Right kidney (tissue), 1 donor: Measurements from ENCODE around the gene PDE1C.

ENCODE experiments used
- DNase-seq: peaks from one replicate; pipeline ENCODE4 v3.0.0-alpha.2; 2016

Gene PDE1C

DNA sequence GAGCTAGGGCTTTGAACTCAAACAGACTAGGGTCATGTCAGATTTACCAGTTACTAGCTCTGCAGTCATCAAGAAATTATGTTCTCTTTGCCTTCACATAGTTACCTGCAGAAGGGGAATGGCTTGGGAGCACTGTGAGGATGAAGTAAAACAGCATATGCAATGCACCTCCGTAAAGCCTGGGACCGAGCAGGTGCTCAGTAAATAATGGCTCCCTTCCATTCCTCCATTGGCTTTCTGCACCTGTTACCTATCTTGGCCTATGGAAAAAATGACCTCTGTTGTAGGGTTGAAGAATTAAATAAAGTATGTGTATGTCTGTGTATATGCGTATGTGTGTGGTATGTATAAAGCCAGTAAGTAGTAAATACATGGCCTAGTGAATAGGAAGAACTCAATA lies 78.8 kb downstream of the PDE1C start:
- no peak for DNase-seq

DNA sequence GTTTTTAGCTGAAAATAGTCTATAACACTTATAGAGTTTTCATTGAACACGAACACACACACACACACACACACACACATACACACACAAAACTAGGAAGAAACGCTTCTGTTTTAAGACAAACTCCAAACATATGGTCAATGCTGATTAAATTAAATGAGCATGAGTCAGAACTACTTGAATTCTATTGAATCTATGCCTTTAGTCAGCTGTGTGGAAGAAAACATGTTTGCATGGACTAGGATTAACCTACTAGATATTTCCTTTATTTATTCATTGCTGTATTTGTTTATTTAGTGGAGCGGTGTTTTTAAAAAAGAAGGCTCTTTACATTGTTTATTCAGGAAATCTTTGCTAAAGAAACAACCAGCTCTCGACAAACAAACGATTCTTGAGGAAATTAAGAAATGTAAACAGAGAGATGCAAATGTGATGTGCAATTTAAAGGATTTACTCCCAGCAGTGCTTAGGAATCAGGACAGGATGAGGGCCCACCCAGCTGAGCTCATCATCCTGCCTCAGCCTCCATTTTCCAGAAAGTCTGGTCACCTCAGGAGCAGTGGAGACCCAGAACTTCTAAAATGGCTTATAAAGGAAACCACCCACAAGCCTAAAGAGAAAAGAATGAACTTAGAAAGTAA lies 83.2 kb downstream of the PDE1C start:
- no peak for DNase-seq

DNA sequence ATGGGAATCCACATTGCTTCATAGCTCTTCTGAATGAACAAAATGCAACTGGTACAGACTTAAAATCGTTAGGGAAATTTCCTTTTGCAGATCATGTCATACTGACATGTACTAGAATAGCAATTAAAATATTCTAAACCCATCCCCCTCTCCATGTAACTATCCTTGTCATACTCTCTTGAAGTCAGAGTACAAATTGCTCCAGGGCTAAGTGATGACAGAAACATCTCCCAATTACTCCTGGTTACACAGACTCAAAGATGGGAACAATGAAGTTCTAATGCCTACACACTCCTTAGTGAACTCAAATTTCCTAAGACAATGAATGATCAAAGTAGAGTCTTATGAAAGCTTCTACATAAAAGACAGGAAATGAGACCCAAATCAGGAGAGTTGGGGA lies 87.2 kb downstream of the PDE1C start:
- DNase-seq: no peak

DNA sequence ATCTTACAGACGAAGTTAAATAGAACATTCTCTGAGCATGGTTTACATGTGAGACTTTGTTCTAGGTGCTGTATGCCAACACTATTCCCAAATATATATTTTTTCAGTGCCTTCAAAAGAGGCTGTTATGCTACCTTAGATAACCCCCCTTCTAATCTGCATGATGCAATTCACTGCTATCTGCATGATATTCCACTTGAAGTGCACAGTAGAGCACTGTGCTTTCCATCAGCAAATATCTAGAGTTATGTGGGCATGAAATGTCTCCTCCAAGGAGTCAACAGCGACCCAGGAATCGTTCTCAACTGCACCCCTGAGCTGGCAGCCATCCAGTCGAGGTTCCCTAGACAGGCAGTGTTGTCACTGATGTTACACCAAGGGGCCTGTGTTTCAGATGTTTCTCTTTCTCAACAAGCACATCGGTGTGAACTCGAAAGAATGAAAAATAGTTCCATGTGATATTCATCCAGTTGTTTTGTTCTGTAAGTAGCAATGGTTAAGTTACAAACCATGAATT lies 88.3 kb downstream of the PDE1C start:
- DNase-seq: no peak

DNA sequence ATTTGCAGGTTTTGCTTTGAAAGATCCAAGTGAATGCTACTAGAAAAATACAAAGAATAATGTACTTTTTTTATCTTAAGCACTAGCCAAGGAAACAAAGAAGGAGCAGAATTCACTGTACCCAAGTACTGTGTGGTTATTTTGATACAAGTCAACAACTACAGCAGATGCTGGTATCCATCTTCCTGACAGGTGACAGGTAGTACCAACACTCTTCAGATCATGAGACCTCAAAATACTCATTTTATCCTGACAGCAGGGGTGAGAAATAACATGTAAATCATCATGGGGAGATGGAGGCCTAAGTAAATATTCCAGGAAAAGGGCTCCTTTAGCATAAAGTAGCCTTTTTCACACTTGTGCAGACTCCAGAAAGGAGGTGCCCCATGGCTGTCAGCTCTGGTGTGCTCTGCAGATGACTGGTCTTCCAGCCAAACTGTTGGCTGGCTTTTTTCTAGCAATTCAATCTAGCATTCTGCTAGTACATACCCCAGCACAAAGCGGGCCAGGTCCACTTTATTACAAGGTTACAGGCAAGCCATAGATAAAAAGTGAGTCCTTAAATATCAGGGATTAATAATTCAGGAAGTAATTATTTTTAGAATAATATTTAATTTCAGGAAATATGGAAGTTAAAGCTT lies 90.4 kb downstream of the PDE1C start:
- no peak for DNase-seq

DNA sequence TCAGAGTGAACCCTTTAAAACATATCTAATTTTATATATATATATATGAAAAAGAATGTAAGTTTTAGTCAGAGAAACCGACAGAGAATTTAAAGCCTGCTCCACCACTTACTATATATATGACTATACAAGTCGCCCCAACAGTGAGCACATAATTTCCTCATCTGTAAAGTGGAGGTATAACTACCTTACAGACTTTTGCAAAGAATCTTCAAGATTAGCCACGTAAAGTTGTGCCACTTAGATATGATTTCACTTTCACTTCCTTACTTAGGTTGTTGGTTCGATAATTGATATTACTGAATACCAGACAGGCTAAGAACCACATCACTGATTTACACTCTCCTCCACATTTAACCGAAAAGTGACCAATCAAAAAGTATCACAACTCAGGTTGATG lies 94.7 kb downstream of the PDE1C start:
- no peak for DNase-seq

DNA sequence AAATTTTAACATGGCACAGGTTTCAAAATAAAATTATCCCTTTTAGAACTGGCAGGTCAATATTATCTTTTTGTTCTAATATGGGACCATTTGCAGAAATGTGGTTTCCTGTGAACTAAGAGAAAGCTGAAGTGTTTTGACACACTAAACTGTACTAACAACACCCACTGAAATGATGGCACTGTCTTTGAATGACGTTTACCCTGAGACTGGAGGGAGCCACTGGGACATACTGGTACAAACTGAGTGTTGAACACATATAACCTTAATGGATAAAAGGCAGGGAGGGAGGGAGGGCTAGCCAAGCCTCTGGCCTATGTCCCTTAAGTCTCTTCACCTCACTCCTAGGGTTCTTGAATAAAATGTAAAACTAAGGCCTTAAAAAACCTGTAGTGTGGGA lies 95.9 kb downstream of the PDE1C start:
- no peak for DNase-seq

DNA sequence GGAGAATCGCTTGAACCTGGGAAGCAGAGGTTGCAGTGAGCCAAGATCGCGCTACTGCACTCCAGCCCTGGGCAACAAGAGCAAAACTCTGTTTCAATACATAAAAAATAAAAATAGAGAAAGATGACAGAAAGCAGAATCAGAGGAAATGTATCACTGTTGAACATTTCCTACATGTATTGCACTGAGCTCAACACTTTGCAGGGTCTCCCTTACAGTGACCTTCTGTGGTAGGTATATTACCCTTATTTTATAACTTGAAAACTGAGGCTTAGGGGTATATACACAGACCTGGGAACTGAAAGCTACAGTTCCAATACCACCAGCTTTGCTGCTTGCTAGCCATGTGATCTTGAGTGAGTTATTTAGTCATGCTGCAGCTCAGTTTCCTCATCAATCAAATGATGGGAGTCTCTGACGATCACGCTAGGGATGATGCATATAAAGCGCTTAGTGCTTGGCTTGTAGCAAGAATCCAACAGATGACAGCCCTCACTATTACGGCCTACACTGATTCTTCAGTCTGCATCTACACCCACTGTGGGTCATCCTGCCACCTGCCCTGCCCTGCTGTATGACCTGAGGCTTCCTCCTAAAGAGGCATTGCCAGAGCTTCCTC lies 99.0 kb downstream of the PDE1C start:
- DNase-seq: no peak

DNA sequence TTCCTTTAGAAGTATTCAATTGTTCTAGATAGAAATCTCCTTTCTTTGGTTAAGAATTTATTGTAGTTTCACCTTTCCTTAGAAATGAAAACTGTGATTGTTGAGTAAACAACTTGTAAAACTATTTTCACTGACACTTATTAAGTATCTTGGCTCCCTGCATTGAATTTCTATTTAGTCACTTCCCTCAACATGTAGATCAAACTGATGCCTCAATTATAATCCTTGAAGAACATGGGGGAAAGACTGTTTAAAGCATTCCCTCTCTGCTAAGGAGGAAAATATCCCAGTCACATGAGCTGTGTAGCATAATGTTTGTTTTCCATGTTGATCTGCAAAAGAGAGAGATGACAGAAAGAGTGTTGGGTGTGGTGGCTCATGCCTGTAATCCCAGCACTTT lies 99.7 kb downstream of the PDE1C start:
- DNase-seq: no peak

DNA sequence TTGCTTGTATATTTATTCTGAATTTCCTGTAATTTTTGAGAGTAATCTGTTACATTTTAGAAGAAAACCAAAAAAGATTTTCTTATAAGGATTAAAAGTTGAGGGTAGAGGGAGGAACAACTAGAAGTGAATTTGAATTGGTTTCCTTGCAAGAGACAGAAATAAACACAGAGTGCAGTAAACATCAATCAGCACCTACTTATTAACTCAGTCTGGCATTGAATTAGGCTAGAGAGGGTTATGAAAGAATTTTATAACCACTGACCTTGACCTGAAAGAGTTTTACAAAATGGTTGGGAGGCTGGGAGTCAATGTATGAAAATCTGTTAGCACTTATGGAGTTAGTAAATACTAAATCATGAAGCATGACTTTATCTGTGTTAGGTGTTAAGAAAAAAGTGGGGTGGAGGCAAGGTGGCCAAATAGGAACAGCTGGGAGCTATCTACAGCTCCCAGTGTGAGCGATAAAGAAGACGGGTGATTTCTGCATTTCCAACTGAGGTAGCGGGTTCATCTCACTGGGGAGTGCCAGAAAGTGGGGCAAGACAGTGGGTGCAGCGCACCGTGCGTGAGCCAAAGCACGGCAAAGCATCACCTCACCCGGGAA lies 106.5 kb downstream of the PDE1C start:
- no peak for DNase-seq

DNA sequence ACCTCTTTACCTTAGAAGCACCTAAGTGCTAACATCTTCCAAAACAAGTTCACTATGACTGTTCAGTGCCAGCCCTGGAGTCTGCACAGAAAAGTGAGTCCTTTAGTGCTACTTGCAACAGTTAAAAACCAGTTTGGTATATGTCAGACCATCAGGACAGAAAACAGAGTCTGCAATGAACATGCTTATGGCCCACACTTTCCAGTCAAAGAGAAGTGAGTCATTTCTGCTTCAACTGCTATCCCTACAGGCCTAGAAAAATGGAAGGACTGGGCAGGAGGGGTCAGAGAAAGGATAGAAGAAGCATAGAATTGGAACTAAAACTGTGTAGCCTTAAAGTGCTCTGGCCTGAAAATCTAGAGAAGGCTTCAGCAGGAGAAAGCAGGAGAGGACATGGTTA lies 108.0 kb downstream of the PDE1C start:
- no peak for DNase-seq

DNA sequence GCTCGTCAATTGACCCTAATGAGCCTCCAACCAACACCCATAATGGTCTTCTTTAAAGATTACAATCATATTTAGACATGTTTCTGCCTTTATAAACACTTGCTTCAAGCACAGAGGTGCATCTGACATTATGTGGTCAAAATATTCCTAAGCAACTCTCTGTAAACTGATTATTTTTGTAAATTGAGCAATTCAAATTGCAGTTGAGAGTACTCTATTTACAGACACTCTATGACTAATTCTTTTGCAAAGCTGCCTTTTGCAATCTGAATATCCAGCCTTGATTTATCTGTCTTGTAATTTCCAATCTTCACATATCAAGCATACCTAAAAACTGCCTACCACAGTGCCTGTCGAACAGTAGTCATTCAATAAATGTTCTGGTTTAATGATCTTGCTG lies 112.0 kb downstream of the PDE1C start:
- no peak for DNase-seq

DNA sequence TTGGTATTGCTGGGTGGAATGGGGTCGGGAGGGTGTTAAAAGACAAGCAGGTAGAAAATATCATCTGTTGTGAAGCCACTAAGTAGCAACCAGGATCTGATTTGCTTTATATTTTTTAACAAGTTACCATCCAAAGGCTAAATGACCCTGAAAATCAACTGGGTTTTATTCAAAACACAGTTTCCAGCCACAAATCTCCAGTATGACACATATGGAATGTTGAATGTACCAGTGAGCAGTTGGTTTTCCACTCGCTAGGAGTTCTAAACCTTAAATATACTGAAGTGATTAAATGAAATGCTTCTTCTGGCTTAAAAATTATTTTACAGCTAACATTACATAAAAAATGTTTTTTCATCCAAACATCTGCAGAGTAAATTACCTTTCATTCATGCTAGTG lies 112.5 kb downstream of the PDE1C start:
- DNase-seq: no peak

DNA sequence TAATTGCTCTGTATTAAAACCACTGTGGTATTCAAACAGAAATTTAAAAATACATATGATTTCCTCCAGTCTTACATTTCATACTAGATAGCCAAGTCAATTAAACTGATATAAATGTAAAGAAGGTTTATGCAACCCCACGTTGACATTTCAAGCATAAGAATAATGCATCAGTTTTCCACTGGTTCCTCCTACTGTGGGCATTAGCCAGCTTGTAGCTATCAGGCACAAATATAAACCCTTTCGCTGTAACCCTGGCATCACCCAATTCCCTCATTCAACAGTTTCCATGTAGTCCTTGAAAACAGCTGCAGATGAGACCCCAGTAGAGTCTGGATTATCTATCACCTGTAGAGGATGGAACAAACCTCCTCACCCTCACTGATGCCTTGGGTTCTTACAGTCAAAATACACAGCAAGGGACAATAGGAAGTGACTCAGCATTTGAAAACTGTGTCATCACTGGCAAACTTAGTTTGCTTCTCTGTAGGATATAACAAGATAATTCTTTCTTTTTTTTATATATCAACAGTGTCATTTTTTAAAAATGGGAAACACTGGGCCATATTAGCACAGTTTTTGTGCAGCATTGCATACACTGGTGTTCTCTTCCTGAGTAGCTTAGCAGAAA lies 113.0 kb downstream of the PDE1C start:
- no peak for DNase-seq

DNA sequence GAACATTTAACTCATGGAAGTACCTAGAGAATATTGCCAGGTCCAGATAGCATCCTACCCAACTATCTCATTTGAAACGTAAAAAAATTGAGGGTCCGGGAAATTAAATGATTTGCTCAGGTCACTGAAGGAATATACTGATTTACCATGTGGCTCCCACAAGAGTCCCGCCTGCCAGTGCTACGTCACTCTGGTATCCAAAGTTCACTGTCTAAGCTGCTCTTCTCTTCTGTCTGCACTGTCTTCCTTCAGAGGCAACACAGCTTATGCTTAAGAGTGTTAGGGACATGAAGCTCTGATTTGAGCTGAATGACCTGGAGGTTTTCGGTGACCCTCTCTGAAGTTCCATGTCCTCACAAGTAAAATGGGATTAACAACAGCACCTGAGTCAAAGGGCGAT lies 114.6 kb downstream of the PDE1C start:
- no peak for DNase-seq

DNA sequence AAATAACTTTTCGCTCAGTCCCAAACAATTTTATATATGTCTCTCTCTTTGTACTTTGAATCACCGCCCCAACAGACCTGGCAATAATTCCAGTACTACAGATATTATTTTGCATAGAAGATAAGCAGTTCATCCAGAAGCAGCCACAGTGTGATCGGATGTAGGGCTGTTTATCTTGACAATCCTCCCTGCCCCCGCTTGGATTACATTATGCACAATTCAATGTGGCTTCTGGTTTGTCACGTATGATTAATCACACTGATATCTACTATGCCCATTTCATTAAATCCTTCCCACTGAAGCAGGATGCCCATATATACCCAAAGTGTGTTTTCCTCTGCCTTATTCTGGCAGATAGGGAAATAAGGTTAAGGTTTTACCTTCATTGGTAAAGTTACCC lies 115.2 kb downstream of the PDE1C start:
- no peak for DNase-seq

DNA sequence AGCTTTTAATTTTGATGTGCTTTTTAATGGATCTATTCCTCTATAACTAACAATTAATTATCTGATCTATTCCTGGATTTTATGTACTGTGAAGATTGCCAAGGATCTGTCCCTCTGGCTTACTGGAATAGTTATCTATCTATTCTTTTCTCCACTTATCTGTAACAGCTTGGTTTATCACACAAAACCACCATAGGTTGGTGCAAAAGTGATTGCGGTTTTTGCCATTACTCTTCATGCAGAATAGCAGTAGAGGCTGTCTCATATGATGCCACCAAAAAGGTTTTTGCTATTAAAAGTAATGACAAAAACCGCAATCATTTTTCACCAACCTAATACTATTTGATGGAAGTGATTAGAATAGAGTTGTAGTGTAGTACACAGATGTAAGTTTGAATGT lies 115.7 kb downstream of the PDE1C start:
- no peak for DNase-seq

DNA sequence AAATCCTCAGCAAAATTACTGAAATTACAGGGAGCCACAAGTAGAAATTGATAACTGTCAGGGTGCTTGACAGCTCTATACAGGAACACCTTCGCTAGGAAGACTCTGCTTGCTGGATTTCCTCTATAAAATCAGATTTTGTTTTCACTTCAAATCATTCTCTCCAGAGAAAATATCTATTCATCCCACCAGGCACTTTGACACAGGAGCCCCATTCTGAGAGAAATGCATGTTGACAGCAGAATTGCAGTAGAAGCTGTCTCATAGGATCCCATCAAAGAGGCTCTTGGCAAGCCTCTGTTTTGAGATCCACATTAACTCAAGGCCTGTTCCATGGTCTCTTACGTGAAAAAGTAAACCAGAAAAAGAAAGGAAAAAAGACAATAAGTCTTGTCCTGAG lies 116.8 kb downstream of the PDE1C start:
- DNase-seq: no peak

DNA sequence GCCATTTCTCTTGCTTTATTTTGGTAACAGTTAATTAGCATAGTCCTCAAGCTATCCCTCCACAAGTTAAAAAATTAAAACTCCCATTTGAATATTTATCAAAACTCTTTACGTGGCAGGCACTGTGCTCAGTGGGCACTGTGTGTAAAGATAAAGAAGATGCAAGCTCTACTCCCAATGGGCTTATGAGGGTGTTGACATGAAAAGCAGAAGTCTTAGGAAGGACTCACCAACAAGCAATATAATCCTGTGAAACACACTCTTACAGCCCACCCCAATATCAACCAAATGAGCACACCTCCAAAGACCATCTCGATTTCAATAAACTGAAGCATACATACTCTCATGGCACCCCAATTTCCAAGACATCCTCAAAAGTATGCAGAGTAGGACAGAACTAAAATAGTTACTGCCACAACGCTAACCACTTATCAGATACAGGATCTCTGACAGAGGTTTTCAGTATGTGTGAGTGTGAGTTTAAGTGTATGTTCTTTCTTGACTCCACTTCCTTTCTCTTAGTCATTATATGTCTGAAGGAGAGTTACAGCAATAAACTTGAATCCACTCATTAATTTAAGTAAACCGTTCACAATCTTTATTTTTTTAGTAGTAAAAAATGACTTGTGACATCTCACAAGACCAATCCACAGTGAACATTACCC lies 120.0 kb downstream of the PDE1C start:
- DNase-seq: no peak

DNA sequence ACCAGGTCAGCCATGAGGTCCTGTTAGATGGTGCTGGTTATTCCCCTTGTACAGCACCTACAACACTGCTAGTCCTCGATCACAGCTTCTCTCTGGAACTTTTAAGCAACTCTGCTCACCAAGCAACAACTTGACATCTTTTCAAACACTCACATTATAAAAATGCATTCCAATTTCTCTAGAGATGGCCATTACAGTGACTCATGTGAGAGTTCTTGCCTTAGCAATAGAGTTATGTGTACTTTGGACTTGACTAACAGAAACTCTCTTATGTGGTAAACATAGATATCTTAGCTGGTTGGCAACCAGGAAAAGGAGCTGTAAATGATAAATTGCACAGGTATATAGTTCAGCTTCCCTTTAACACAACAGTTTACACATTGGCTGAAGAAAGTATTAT lies 122.2 kb downstream of the PDE1C start:
- DNase-seq: no peak

DNA sequence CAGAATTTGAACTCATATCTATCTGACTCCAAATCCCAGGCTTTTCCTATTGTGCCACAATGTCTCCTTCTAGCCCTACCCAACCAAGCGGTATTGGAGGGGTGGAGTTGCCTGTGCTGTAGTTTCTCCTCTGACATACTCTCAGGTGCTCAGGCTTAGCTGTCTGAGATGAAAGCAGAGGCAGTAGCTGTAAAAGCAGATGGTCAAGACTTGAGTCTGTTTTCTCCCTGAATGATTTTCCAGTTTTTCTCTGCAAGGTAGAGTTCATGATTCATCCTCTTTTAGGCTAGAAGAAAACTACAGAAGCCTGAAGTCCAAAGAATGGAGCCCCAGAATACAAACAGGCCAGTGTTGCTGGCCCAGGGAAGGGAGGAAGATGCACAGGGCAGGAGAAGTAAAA lies 130.0 kb downstream of the PDE1C start:
- no peak for DNase-seq

DNA sequence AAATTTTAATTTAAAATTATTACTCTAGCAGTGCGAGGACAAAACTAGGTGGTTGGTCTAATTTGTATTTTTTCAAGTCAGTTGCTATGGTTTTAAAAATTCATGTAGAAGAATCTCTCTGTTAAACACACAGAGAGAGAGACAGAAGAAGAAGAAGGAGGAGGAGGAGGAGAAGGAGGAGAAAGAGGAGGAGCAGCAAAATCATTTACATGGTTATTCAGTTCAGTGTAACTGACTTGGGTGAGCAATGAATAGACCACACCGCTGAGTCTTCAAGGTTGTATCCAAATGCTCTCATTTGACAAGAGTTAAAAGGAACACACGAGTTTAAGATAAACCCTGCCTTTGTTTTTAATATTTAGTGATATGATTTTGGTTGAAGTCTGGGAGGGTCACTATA lies 131.1 kb downstream of the PDE1C start:
- no peak for DNase-seq

DNA sequence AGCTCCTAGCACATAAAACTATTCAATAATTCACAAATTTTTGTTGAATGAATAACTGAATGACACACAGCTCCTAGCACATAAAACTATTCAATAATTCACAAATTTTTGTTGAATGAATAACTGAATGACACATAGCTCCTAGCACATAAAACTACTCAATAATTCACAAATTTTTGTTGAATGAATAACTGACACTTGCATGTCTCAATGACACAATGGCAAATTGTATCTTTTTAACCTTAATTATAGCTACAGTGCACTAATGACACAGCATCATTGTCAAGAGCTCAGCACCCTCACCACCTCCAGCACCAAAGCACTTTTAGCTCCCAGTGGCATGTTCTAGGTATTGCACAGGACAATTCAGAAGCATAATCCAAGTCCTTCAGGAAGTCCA lies 131.6 kb downstream of the PDE1C start:
- DNase-seq: no peak
